DMS114 treated with DMSO at 0.1 percent for 48 hours (cell line): ENCODE data around the gene TBC1D3C.
"Not testable (repeated sequence)": the region's sequence is repeated elsewhere in the genome, so short reads cannot be mapped to it uniquely, and the experiment has no call there.

Experiments
- DNase-seq: peaks from one replicate; lab custom pipeline; 2025; ENCODE audit not compliant: unreplicated experiment; lab: John Stamatoyannopoulos, UW

TBC1D3C gene

DNA sequence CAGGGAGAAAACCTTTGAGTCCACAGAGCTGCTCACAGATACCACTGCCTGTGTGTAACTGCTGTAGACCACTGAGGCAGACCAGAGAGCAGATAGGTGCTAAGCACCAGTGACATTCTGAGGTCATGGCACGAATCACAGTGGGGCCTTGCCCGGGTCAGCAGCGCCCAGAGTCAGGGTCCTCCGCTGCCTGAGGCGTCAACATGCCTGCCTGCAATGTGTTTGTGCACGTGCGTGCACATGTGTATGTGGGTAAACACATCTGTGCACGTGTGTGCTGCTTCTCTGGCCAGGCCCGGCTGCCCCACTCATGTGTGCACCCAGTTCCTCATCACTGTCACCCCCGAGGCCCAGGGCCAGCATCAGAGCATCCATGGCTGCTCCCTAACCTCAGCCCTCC, at the start of gene TBC1D3C:
TBC1D3C (minus strand) TSS at position 101 of the 400 bp plus-strand sequence. CDS start 1,568 bp downstream, outside the sequence.
- not testable (repeated sequence) for DNase-seq

DNA sequence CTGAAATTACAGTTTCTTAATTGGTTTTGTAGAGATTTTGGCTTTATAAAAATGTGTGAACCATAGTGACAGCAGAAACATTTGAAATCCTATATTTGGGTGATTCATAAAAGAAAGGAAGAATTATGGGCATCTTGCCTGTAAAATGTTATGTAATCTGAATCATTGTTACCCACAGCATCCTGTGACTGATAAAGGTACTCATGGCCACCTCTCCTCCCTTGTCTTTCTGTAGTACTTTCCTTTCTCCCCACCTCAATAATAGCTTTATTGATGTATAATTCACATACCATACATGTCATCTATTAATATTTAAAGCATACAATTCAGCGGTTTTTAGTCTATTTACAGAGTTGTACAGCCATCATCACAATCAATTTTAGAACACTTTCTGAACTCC, 30.8 kb upstream of the TBC1D3C start:
- DNase-seq: not testable (repeated sequence)

DNA sequence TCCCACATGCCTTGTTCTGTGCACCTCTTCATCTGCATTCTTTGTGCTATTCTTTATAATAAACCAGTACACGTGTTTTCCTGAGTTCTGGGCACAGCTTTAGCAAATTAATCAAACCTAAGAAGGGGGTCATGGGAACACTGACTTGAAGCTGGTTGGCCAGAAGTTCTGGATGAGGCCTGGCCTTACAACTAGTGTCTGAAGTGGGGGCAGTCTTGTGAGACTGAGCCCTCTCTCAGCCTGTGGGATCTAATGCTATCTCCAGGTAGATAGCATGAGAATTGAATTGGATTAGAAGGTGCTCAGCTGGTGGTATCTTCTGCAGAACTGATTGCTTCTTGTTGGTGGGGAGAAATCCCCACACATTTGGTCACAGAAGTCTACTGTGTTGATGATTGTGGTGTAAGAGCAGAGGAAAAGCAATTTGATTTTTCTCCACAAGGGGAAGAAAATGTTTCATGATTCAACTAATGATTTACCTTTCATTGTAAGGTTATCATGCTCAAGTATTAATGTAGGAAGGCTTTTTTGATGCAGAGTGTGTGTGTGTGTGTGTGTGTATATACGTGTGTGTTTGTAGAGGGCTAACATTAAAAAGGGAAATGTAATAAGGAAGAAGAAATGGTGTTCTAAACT, 25.7 kb upstream of the TBC1D3C start:
- DNase-seq: not testable (repeated sequence)

DNA sequence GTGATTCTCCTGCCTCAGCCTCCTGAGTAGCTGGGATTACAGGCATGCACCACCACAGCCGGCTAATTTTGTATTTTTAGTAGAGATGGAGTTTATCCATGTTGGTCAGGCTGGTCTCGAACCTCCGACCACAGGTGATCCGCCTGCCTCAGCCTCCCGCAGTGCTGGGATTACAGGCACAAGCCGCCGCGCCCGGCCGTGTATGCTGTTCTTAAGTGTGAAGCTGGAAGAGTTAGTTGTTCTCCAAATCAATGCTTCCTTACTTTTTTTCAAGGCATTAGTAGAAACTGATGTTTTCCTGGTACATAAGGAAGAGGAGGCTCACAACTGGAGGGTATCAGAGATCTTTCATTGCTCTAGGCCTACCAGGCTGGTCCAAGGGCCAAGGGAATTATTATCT, 19.7 kb upstream of the TBC1D3C start:
- not testable (repeated sequence) for DNase-seq

DNA sequence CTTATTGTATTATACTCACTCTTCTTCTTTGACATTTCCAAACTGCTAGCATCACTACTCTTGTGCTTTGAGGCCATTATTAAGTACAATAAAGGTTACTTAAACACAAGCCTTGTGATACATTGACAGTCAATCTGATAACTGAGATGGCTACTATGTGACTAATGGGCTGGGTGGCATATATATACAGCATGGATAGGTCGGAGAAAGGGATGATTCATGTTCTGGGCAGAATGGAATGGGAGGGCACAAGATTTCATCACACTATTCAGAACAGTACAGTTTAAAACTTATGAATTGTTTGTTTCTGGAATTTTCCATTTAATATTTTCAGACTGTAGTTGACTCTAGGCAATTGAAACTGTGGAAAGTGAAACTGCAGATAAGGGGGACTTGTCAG, 18.9 kb upstream of the TBC1D3C start:
- not testable (repeated sequence) for DNase-seq
